CD1c-positive myeloid dendritic cell (primary cell): ENCODE measurements around the gene ZSCAN29.
A peak's percentile ranks its signal among the peaks of the same experiment; 100 is the strongest.

Experiments used
- DNase-seq: peaks from one replicate; pipeline ENCODE4 v3.0.0-alpha.2; 2016; ENCODE audit errors: extremely low spot score

Gene ZSCAN29

DNA sequence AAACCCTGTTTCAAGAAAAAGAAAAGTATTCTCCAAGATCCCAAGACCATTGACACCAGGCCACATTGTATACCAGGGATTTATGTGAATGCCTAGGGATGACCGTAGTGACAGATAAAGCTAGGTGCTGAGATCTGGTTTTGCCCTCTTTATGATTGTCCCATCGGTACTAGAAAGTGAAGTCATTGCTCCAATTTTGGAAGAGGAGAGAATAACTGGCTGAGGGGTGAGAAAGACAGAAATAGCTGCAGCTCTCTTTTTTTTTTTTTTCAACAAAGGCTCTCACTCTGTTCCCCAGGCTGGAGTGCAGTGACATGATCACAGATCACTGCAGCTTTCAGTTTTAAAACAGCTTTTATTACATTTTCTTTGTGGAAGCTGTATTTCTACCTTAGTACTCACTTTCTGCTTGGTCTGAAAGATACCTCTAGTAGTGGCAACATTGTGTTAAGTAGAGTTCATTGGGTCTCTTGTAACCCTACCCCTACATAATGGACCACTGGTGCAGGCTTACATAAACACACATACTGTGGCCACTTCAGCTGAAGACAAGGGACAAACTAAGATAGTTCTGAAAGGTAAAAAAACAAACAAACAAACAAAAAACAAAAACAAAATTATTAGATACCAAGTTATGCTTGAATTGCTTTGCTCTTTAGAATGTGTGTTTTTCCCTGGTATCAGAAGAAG is 18.0 kb downstream of the ZSCAN29 start:
- DNase-seq: no peak

DNA sequence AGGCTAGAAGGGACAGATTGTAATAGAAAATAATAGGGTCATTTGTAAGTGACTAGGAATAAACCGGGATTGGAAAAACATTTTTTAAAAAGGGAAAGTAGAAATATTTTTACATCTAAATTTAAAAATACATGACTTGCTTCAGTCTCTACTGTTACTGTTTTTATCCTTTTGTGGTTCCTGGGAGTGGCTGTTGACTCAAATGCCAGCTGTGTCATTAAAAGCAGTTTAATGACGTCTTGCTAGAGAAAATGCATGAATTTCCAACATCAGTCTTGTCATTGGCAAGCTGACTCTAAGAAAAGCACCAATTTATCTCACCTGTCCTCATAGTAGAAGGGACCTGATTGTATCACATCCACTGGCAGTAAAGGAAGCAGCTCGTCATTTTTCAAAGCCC is 23.7 kb downstream of the ZSCAN29 start:
- no peak for DNase-seq

DNA sequence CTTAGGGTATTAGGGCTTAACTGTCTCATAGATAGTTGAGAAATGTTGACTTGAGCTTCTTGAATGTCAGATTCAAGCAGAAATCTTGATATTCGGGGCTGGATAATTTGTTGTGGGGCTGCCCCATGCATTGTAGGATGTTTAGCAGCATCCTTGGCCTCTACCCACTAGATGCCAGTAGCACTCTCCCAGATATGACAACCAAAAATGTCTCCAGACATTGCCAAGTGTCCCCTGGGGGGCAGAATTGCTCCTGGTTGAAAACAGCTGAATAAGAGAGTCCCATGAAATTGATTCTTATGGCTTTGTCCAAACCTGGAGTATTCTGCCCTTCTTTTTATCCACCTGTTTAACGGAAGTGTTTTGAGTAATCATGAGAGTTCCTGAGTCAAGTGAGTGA is 24.5 kb downstream of the ZSCAN29 start:
- no peak for DNase-seq

DNA sequence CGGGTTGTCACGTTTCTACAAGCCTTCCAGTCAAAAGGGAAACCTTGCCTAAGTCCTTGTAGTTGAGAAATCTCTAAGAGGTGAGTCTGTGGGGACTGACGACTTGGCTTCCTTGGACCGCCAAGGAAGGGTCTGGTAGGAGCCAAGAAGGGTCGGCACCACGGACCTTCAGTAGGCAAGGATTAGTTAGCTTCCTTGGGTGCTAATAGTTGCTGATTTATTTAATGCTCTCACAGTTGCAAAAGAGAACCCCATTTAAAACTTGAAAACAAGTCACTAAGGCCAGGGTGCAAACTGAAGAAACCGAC is 40.1 kb downstream of the ZSCAN29 start:
- DNase-seq: no peak

DNA sequence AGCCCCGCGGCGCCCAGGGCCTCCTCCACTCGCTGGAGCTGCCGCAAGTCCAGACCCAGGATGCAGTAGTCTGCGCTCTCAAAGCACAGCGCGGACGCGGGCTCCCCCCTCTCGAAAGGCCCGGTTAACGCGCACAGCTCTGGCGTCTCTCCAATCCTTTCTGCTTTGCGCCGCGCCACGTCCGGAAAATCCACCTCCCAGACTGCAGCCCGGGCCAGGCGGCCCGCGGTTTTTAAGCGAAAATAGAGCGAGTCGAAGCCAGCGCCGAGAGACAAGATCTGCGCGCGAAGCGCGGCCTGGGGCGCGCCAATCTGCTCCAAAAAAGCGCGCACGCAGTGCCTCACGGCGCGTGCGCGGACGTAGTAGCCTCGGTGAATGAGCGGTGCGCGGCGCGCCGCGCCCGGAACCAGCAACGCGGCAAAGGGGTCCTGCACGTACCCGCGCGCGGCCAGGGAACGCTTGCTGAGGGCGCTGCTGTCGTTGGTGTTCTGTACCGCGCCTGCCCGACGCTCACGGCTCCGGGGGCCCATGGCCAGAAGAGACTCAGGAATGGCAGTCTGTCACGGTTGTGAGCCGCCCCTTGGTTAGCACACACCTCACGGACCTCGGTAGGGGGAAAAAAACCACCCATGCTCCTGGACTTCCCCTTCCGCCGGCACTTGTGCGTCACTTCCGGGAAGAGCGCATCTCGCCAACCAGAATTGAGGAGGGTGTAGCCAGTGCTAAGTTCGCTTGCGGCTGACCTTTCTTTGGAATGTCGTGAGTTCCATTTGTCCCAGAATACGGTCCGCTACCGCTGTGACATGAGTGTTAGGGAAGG is 40.7 kb downstream of the ZSCAN29 start, which contains the start of gene LCMT2:
Gene LCMT2 (minus strand): TSS at position 614 of the 820 bp plus-strand sequence. CDS start 84 bp downstream, at position 530.
- peak; percentile 95 for DNase-seq

DNA sequence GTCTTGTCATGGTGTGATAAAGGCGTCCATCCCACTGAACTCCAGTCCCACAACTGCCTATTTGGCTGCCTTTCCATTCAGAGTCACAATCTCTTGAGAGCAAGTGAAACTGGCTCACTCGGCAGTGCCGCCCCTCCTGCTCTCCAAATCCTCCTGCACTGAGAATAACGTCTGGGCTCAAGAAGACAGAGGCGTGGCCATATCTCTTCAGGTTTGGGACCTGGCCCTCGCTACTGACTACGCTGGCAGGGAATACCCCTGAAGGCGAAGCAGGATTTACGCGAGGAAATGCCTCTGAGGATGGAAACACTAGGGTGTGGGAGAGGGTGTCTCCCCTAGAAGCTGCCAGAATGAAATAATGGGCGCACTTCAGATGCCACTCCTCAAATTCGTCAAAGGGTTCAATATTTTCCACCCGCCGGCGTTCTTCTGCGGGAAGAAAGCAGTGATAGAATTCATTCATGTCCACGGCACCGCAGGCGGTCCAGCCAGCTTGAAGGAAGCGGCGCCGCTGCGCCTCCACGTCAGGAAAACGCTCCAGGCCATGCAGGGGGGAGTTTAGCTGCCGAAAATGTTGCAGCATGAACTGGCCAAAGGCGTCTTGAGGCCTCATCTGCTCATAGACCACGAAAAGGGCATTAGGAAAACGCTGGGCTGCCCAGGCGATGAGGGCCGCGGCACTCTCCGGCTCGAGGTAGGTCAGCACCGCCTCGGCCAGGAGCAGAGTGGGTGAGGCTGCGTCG is 41.5 kb downstream of the ZSCAN29 start:
- DNase-seq: peak; percentile 11

DNA sequence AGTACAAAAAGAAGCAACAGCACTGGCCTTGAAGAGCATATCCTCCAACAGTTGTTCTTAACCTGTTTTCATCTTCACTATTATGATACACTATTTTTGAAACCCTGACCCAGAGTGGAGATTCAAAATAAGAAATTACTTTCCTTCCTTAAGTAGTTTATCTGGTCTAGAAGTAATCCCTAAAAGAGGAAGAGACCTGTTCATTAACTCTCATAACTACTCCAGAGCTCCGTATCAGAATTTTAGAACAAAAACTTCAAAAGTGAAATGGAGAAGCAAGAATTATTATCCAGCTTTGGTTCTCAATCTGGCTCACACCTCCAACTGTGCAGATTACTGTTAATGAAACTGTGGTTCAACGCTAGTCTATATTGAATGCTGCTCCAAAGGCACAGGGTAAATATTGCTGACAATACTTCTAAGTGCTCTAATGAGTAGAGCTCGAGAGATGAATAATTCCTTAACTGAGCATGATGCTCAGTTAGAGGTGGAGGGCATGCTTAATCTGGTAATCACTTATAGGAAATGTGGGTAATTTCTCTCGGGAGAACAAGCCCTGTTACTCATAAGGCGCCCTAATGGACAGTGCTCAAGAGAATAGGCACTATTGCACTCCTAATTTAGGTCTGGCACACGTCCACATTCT is 45.7 kb downstream of the ZSCAN29 start:
- no peak for DNase-seq

DNA sequence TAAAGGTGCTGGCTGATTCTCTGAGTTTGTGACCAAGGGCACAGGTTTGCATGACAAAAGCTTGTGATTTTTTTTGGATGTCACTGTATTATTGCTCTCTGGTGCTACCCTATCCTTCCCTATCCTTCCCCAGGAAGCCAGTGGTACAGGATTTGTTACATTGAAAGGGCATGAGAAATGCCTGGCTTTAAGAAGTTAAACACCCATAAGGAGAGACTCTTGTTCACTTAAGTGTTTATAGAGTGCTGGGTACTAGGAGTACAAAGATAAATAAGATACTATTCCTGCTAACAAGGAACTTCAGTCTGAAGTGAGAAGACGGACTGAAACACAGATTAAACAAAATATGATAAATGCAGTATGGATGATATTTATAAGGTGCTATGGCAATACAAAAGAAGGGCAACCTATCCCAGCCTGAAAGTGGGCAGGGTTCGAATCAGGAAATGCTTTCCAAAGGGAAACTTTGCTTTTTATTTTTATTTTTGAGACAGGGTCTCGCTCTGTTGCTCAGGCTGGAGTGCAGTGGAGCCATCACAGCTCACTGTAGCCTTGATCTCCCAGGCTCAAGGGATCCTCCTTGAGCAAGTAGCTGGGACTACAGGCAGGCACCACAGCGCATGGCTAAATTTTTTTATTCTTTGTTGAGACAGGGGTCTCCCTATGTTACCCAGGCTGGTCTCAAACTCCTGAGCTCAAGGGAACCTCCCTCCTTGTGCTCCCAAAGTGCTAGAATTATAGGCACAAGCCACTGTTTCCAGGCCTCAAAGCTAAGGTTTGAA is 51.7 kb downstream of the ZSCAN29 start:
- DNase-seq: no peak

DNA sequence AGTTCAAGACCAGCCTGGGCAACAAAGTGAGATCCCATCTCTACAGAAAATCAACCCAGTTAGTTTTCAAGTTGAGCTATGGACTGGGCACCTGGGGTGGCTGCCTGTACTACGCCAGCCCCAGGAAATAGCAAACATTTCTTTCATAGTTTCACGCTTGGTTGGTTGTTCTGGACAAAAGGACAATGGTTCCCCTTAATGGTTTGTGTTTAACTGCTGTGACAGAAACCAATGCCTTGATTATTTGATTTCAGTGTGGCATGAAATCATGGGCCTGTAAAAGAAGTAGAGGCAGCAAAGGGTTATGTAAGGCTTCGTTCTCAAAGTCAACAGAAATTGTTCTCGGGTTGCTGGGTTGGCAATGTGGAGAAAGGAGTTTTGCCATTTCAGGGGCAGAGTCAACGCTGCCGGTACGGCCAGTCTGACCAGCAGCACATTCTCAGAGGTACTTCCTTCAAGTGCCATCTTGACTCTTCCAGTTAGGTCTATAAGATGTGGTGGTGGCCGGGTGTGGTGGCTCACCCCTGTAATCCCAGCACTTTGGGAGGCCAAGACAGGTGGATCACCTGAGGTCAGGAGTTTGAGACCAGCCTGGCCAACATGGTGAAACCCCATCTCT is 53.2 kb downstream of the ZSCAN29 start:
- no peak for DNase-seq

DNA sequence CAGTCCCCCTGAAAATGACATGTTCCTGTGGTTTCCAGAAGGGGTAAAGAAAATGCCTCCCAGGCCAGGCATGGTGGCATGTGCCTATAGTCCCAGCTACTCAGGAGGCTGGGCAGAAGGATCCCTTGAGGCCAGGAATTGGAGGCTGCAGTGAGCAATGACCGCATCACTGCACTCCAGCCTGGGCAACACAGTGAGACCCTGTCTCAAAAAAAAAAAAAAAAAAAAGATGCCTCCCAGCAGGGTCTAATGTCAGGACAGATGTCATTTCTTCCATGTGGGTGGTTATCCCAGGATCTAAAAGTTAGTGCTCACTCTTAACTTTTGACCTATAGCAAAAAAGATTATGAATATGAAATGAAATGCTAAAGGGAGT is 53.9 kb downstream of the ZSCAN29 start:
- no peak for DNase-seq

DNA sequence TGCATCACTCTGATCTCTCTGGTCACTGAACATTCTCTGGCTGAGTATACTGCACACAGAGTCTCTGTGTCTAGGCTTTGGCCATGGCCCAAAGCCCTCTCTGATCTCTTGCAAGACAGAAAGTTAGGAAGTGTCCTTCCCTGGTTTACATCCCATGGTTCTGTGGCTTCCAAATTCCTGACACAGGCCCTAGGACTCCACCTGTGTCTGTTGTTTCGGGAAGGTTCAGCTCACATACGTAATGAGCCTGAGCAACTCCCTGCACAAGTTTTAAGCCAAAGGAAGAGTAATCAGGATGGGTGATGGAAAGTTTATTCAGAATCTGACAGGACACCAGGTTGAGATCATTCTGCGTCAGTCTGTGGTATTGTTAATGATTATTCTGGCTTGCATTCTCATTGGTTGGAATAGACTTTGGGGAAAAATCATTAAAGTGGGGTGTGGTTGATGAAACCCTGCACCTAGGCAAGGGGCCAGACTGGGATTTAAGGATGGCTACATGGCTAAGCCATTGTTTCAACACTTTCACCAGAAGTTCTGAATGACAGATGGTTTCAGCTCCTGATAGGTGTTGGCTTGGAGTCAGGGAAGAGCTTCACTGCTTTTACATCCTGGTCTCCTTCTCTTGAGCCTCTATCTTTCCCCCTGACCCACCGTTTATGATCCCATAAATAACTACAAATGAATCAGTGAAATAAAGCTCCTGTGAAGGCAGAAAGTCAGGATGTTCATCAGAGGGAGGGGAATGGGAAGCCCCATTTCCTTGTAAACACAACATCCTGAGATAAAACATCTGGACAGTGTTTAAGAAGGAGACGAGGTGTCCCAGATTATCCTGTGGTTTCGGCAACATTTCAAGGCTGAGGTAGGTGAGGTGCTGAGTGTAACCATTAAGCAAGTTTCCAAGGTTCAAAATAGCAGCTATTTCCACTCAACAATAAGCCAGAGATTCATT is 54.5 kb downstream of the ZSCAN29 start:
- DNase-seq: no peak

DNA sequence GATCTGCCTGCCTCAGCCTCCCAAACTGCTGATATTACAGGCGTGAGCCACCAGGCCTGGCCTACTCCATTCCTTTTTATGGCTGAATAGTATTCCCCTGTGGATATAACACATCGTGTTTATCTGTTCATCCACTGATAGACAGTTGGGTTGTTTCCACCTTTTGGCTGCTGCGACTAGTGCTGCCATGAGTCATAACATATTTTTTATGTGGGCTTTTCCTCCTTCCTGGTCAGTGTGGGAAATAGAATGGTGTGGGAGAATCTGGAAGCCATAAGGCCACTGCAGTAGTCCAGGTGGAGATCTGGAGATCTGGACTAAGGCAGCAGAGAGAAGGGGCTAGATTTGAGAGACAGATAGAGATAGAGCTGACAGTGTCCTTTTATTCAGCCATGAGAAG is 56.7 kb downstream of the ZSCAN29 start:
- DNase-seq: no peak

DNA sequence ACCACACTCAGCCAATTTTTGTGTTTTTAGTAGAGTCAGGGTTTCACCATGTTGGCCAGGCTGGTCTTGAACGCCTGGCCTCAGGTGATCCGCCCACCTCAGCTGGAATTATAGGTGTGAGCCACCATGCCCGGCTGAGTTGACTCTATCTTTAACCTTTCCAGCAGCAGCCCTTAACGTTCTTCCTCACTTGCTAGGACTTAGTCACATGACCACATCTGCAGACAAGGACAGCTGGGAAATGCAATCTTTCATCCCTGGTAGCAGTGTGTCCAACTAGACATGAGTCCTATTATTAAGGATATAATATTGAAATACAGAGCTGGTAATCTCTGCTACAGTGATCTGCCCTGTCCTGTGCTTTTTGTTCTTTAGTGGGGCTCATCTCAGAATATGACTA is 58.5 kb downstream of the ZSCAN29 start:
- DNase-seq: no peak
